Activated naive CD4-positive, alpha-beta T cell treated with anti-CD3 and anti-CD28 coated beads, Interleukin-2, amount 50 U/mL, for 24 hours (primary cell): ENCODE results near the gene TRAF3.
A peak's percentile ranks its signal among the peaks of the same experiment; 100 is the strongest.
"Not testable (repeated sequence)": the region's sequence is repeated elsewhere in the genome, so short reads cannot be mapped to it uniquely, and the experiment has no call there.

Source experiments
- H3K27ac Mint-ChIP-seq: one replicate; pipeline ENCODE4 v1.8.0; 2021; ENCODE audit warnings: mild to moderate bottlenecking, mixed read lengths
- H3K27me3 Mint-ChIP-seq: one replicate; pipeline ENCODE4 v1.8.0; 2021; ENCODE audit warnings: mixed read lengths
- H3K36me3 Mint-ChIP-seq: one replicate; pipeline ENCODE4 v1.8.0; 2021; ENCODE audit warnings: mixed read lengths
- H3K4me1 Mint-ChIP-seq: one replicate; pipeline ENCODE4 v1.8.0; 2021; ENCODE audit warnings: mixed read lengths
- H3K4me3 Mint-ChIP-seq: one replicate; pipeline ENCODE4 v1.8.0; 2021; ENCODE audit warnings: mild to moderate bottlenecking, mixed read lengths
- H3K9me3 Mint-ChIP-seq: one replicate; pipeline ENCODE4 v1.8.0; 2021; ENCODE audit warnings: mixed read lengths

The TRAF3 gene

DNA sequence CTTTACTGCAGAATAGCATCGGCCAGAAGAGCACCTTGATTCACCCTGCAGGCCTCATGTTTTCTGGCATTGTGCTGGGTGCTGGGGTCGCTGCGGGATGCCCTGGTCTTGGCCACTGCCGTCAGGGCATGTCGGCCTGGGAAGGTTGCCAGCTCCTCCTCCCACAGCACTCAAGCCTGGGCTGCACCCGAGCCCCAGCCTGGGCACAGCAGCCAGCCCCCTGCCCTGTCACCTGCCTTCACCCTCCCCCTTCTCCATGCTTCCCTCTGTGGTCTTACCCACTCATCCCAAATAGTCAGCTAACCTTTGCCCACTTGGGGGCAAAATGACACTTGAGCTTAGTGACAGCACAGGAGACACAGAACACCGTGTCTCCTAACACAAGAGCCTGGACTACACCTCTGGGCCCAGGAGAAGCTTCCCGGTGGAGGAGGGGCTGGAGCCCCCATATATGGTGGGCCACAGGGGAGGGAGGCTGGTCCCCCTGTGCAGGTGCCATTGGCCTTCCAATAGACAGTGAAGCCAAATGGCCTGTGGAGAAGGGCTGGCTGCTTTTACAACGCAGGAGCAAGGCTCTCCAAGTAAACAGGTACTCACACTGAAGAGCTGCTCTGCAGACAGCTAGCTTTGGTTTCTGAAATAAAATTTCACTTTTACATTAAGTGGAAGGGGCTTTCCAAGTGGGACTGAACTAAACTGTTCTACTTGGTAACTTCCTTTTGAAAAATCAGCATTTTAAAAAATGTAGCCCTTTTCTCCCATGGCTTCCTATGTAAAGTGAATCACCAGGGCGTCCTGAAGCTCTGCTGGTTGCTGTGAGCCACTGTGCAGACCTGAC, 94.0 kb downstream of the TRAF3 start:
- H3K27me3 Mint-ChIP-seq, result no peaks in the 10 kb centered on the region
- H3K27ac Mint-ChIP-seq, result no peak overlapping the region
- H3K4me3 Mint-ChIP-seq, result no peak overlapping the region
- no peaks in the 10 kb centered on the region for H3K4me1 Mint-ChIP-seq
- H3K36me3 Mint-ChIP-seq, result peaks cover 11% of the 10 kb centered on the region
- H3K9me3 Mint-ChIP-seq, result no peaks in the 10 kb centered on the region

GRCh38 chr14:102872020-102872419, 94.8 kb downstream of the TRAF3 start:
- no peaks in the 10 kb centered on the region for H3K4me1 Mint-ChIP-seq
- peaks cover 10% of the 10 kb centered on the region for H3K36me3 Mint-ChIP-seq
- no peaks in the 10 kb centered on the region for H3K9me3 Mint-ChIP-seq
- no peak overlapping the region for H3K27ac Mint-ChIP-seq
- H3K27me3 Mint-ChIP-seq, result no peaks in the 10 kb centered on the region
- H3K4me3 Mint-ChIP-seq, result no peak overlapping the region

DNA sequence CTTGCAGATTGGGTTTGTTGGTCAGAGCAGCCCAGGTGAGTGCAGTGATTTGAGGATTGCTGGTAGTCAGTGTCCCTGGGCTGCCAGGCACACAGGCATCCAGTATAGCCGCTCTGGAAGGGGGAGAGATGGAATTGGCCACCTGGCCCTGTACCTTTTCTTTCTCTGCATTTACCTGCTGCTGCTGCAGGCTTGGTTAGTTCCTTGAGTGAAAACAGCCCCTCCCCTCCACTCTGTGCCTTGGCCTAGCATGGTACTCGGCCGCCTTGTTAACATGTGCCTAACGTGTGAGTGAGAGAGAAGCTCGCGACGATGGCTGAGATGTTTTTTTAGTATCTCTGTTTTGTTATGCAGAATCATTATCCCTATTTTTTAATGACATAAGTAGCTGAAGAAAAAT, 95.9 kb downstream of the TRAF3 start:
- Mint-ChIP-seq H3K4me1 (no peaks in the 10 kb centered on the region), H3K36me3 (peaks cover 10% of the 10 kb centered on the region), H3K27ac (no peak overlapping the region), H3K9me3 (no peaks in the 10 kb centered on the region), H3K4me3 (no peak overlapping the region), H3K27me3 (no peaks in the 10 kb centered on the region)

DNA sequence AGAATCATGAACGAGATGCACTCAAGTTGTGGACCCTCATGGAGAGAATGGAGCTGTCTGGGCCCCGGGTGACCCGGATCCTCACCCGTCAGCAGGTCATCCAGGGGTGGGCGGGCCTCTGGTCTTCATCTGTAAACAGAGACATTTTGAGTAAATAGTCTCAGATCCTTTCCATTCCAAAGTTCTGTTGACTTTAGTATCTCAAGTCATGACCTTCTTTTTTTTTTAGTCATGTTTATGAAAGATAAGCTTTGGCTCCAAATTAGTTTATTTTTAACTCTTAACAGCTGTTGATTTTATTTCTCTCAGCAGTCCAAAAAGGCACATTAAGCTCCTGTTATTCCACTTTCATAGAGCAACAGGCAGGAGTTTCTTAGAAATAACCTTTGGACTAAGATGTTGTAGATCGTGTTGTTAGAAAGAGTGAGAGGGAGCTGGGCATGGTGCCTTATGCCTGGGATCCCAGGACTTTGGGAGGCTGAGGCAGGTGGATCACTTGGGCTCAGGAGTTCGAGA, 96.4 kb downstream of the TRAF3 start:
- Mint-ChIP-seq H3K36me3 (peaks cover 10% of the 10 kb centered on the region), H3K4me3 (no peak overlapping the region), H3K4me1 (no peaks in the 10 kb centered on the region), H3K27me3 (no peaks in the 10 kb centered on the region), H3K9me3 (no peaks in the 10 kb centered on the region), H3K27ac (no peak overlapping the region)

DNA sequence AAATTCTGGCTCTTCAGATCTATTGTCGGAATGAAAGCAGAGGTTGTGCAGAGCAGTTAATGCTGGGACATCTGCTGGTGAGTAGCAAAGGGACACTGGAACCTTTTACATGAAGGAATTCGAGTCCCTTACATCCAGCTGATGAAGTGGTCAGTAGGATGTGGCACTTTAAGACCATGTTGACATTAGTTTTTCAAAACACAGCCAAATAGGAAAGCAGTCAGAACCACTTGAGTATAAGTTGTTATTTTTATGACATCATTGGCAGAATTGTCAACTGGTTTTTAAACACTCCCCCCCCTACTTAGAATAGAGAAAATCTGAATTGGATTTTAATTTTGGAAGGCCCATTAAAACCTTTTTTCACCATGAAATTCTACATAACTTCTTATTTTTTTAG, 98.4 kb downstream of the TRAF3 start:
- peak overlapping the region; percentile 23 for H3K27ac Mint-ChIP-seq

GRCh38 chr14:102877511-102877910, 100.3 kb downstream of the TRAF3 start:
- not testable (repeated sequence) for H3K4me1 Mint-ChIP-seq, H3K27me3 Mint-ChIP-seq, H3K4me3 Mint-ChIP-seq, H3K9me3 Mint-ChIP-seq, H3K27ac Mint-ChIP-seq, H3K36me3 Mint-ChIP-seq

More for the DNA sequence above, 98.4 kb downstream of the TRAF3 start:
- Mint-ChIP-seq H3K4me3 (no peak overlapping the region), H3K27me3 (no peaks in the 10 kb centered on the region), H3K4me1 (no peaks in the 10 kb centered on the region), H3K9me3 (no peaks in the 10 kb centered on the region), H3K36me3 (peaks cover 10% of the 10 kb centered on the region)

DNA sequence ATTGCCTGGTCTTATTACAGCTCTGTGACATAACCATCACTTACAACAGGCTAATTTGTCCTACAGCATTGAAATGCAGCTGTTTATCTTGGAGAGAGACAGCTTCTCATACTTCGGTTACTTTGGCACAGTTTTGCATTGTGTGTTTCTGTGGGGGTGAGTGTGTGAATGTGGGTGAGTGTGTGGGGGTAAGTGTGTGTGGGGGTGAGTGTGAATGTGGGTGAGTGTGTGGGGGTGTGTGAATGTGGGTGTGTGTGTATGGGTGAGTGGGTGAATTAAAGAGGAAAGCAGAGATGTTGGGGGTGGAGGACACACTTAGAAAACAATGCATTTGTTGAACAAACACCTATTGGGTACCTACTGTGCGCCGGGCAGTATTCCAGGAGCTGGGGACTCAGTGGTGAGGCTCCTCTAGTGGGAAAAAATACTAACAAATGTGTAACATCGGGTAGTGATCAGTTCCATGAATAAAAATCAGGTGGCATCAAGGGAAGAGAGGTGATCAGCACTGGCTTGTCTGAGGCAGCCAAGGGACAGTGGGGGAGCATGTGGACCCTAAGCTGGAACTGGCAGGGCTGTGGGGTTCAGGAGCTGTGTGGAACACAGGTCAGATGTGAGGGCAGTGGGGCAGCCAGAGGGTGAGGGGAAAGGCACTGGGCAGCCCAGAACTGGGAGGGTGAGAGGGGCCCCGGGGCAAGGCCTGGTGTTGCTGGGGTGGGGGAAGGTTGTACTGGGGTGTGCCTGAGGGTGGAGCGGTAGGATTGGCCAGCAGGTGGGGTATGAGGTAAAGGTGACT, 101.1 kb downstream of the TRAF3 start:
- H3K4me3 Mint-ChIP-seq, result no peak overlapping the region
- H3K36me3 Mint-ChIP-seq, result peaks cover 5% of the 10 kb centered on the region
- H3K4me1 Mint-ChIP-seq, result peaks cover 6% of the 10 kb centered on the region
- no peaks in the 10 kb centered on the region for H3K27me3 Mint-ChIP-seq
- H3K27ac Mint-ChIP-seq, result no peak overlapping the region
- H3K9me3 Mint-ChIP-seq, result no peaks in the 10 kb centered on the region

DNA sequence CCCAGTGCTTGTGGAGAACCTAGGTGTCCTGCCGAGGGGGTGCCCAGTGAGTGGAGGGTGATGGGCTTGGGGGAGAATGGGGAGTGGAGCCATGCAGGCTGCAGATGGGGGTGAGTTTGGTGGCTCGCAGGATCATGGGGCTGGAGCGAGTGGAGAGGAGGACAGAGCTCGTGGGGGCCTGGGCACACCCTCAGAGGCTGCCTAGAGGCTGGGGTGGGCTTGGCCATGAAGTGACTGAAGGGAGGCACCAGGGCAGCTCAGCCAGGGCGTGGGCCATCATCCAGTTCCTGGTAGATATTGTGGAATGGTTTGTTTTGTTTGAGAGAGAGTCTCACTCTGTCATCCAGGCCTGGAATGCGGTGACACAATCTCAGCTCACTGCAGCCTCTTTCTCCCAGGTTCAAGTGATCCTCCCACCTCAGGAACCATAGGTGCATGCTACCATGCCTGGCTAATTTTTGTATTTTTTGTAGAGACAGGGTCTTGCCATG, 101.8 kb downstream of the TRAF3 start:
- H3K4me1 Mint-ChIP-seq, result peaks cover 7% of the 10 kb centered on the region
- H3K4me3 Mint-ChIP-seq, result no peak overlapping the region
- no peak overlapping the region for H3K27ac Mint-ChIP-seq
- no peaks in the 10 kb centered on the region for H3K9me3 Mint-ChIP-seq
- no peaks in the 10 kb centered on the region for H3K27me3 Mint-ChIP-seq
- peaks cover 6% of the 10 kb centered on the region for H3K36me3 Mint-ChIP-seq

DNA sequence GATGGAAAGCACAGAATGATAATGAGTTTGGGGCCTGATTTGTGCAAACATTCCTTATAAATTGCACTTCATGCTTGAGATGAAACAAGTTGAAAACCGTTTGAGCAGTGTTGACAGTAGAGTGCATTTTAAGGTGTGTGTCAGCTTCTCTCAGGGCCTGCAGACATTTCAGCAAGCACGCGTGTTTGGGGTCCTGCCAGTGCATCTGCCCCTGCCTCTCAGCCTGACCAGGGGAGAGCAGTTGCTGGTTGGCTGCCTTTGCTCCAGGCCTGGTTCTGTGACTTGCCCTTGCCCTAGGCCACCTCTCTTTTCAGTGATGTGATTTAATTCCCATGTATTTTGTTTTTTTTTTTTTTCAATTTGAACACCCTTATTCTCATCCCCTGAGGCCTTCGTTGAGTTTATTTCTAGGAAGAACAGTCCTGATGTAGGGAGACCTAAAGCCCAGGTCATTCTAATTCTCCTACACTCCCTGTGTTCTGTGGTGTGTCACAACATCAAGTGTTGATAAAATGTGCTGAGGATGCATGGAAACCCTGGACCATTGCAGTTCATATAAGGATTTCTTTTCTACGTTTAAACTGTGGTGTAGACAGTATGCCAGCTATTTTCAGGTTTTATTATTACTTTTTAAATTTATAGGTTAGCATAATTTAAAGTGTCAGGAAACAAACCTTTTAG, 105.1 kb downstream of the TRAF3 start:
- Mint-ChIP-seq H3K27me3 (no peaks in the 10 kb centered on the region), H3K27ac (peak overlapping the region; percentile 17), H3K4me1 (peaks cover 7% of the 10 kb centered on the region), H3K9me3 (no peaks in the 10 kb centered on the region), H3K36me3 (peaks cover 6% of the 10 kb centered on the region), H3K4me3 (no peak overlapping the region)

DNA sequence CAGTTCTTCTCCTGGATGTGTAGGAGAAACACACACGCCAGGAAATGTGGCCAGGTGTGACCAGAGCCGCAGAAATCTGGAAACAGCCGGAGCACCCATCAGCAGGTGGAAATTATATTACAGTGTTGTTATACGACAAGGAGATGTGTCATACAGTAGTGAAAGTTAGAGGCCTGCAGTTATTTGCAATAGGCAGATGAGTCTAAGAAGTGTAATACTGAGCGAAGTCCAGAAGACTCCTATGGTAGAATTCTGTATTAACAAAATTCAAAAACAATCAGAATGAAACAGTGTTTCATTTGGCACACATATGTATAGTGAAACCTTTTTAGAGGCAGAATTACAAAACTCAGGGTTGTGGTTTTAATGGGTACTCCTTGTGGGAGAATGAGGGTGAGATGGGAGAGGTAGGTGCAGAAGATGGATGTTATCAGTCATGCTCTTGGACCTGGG, 105.9 kb downstream of the TRAF3 start:
- Mint-ChIP-seq H3K36me3 (peaks cover 6% of the 10 kb centered on the region), H3K9me3 (no peaks in the 10 kb centered on the region), H3K4me3 (no peak overlapping the region), H3K27me3 (no peaks in the 10 kb centered on the region), H3K27ac (no peak overlapping the region), H3K4me1 (peaks cover 7% of the 10 kb centered on the region)

DNA sequence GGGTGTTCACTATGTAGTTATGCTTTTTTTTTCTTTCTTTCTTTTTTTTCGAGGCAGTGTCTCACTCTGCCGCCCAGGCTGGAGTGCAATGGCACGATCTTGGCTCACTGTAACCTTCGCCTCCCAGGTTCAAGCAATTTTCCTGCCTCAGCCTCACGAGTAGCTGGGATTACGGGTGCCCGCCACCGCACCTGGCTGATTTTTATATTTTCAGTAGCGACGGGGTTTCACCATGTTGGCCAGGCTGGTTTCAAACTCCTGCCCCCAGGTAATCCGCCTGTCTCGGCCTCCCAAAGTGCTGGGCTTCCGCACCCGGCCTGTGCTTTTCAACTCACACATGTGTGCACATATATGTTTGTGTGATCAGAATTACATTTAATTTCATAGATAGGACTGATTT, 106.3 kb downstream of the TRAF3 start:
- no peaks in the 10 kb centered on the region for H3K9me3 Mint-ChIP-seq
- peaks cover 7% of the 10 kb centered on the region for H3K4me1 Mint-ChIP-seq
- peaks cover 6% of the 10 kb centered on the region for H3K36me3 Mint-ChIP-seq
- H3K27me3 Mint-ChIP-seq, result no peaks in the 10 kb centered on the region
- H3K27ac Mint-ChIP-seq, result no peak overlapping the region
- no peak overlapping the region for H3K4me3 Mint-ChIP-seq

- H3K27me3 Mint-ChIP-seq, result no peaks in the 10 kb centered on the region
- H3K9me3 Mint-ChIP-seq, result no peaks in the 10 kb centered on the region
- peaks cover 7% of the 10 kb centered on the region for H3K4me1 Mint-ChIP-seq
- no peak overlapping the region for H3K27ac Mint-ChIP-seq
- H3K36me3 Mint-ChIP-seq, result peaks cover 9% of the 10 kb centered on the region
- no peak overlapping the region for H3K4me3 Mint-ChIP-seq
These were observed 108.6 kb downstream of the TRAF3 start for GRCh38 chr14:102885737-102886447.

GRCh38 chr14:102888748-102889147, 111.5 kb downstream of the TRAF3 start:
- Mint-ChIP-seq H3K27ac (no peak overlapping the region), H3K9me3 (no peaks in the 10 kb centered on the region), H3K27me3 (no peaks in the 10 kb centered on the region), H3K36me3 (peaks cover 13% of the 10 kb centered on the region), H3K4me1 (no peaks in the 10 kb centered on the region), H3K4me3 (no peak overlapping the region)

GRCh38 chr14:102889615-102890014, 112.4 kb downstream of the TRAF3 start:
- H3K27ac Mint-ChIP-seq, result no peak overlapping the region
- peaks cover 10% of the 10 kb centered on the region for H3K36me3 Mint-ChIP-seq
- no peaks in the 10 kb centered on the region for H3K9me3 Mint-ChIP-seq
- H3K4me1 Mint-ChIP-seq, result no peaks in the 10 kb centered on the region
- no peak overlapping the region for H3K4me3 Mint-ChIP-seq
- H3K27me3 Mint-ChIP-seq, result no peaks in the 10 kb centered on the region

- Mint-ChIP-seq H3K4me3 (no peak overlapping the region), H3K9me3 (no peaks in the 10 kb centered on the region), H3K27me3 (no peaks in the 10 kb centered on the region), H3K4me1 (no peaks in the 10 kb centered on the region), H3K27ac (no peak overlapping the region), H3K36me3 (peaks cover 7% of the 10 kb centered on the region)
These were observed 113.9 kb downstream of the TRAF3 start for GRCh38 chr14:102891111-102891510.
